Ishikawa (cell line): Measurements from ENCODE around the gene PPP1R3F.

Experiments
- CEBPB ChIP-seq: IDR thresholded peaks from 2 replicates; pipeline ENCODE4 v1.6.1; 2012
- CREB1 ChIP-seq: IDR thresholded peaks from 2 replicates; pipeline ENCODE4 v1.6.1; 2012; ENCODE audit warnings: low read depth
- EGR1 ChIP-seq: IDR thresholded peaks from 2 replicates; pipeline ENCODE4 v1.6.1; 2012
- EP300 ChIP-seq: IDR thresholded peaks from 2 replicates; pipeline ENCODE4 v1.6.1; 2012; ENCODE audit warnings: borderline replicate concordance
- FOXM1 ChIP-seq: IDR thresholded peaks from 2 replicates; pipeline ENCODE4 v1.6.1; 2012; ENCODE audit warnings: low read depth, borderline replicate concordance
- MAX ChIP-seq: IDR thresholded peaks from 2 replicates; pipeline ENCODE4 v1.6.1; 2012
- NFIC ChIP-seq: IDR thresholded peaks from 2 replicates; pipeline ENCODE4 v1.6.1; 2012
- RAD21 ChIP-seq: IDR thresholded peaks from 2 replicates; pipeline ENCODE4 v1.6.1; 2012; ENCODE audit warnings: low read depth
- REST ChIP-seq: IDR thresholded peaks from 2 replicates; pipeline ENCODE4 v1.6.1; 2012; ENCODE audit warnings: low read depth, mild to moderate bottlenecking
- TAF1 ChIP-seq: IDR thresholded peaks from 2 replicates; pipeline ENCODE4 v1.6.1; 2012; ENCODE audit warnings: low read depth, mild to moderate bottlenecking
- TCF12 ChIP-seq: IDR thresholded peaks from 2 replicates; pipeline ENCODE4 v1.6.1; 2012; ENCODE audit warnings: low read depth
- TEAD4 ChIP-seq: IDR thresholded peaks from 2 replicates; pipeline ENCODE4 v1.6.1; 2012
- USF1 ChIP-seq: IDR thresholded peaks from 2 replicates; pipeline ENCODE4 v1.6.1; 2012
- YY1 ChIP-seq: IDR thresholded peaks from 2 replicates; pipeline ENCODE4 v1.6.1; 2012; ENCODE audit warnings: low read depth
- ZBTB7A ChIP-seq: IDR thresholded peaks from 2 replicates; pipeline ENCODE4 v1.6.1; 2012; ENCODE audit warnings: low read depth

PPP1R3F gene

GRCh38 chrX:49272421-49272820 lies 2.8 kb downstream of the PPP1R3F start:
- no peak for TF ChIP-seq REST
- no peak for TF ChIP-seq CEBPB
- TF ChIP-seq FOXM1: no peak
- no peak for TF ChIP-seq NFIC
- no peak for TF ChIP-seq EGR1
- no peak for TF ChIP-seq USF1
- no peak for TF ChIP-seq TAF1

GRCh38 chrX:49273181-49273727 lies 3.7 kb downstream of the PPP1R3F start:
- TF ChIP-seq USF1 (no peak), YY1 (no peak), TEAD4 (no peak), EP300 (no peak), MAX (no peak), TCF12 (no peak)

GRCh38 chrX:49276207-49276606 lies 6.6 kb downstream of the PPP1R3F start:
- no peak for TF ChIP-seq TEAD4
- no peak for TF ChIP-seq FOXM1
- TF ChIP-seq YY1: no peak
- no peak for TF ChIP-seq MAX
- no peak for TF ChIP-seq TAF1
- TF ChIP-seq EGR1: no peak
- no peak for TF ChIP-seq TCF12
- TF ChIP-seq ZBTB7A: no peak
- no peak for TF ChIP-seq REST
- TF ChIP-seq RAD21: no peak
- TF ChIP-seq CEBPB: no peak
- TF ChIP-seq NFIC: no peak
- TF ChIP-seq CREB1: no peak
- no peak for TF ChIP-seq EP300
- no peak for TF ChIP-seq USF1

GRCh38 chrX:49276671-49277534 lies 7.3 kb downstream of the PPP1R3F start:
- no peak for TF ChIP-seq TCF12
- no peak for TF ChIP-seq ZBTB7A
- no peak for TF ChIP-seq USF1
- TF ChIP-seq REST: no peak
